HG03442 (cell line): ENCODE data around the gene POU3F3.

Experiments used
- ATAC-seq: cut with Tn5 transposase; IDR thresholded peaks from one replicate; pipeline ENCODE4 v1.9.1; 2021; ENCODE audit warnings: mild to moderate bottlenecking, moderate library complexity; ENCODE audit not compliant: unreplicated experiment

Gene POU3F3

GRCh38 chr2:104901037-104901881 is 47.3 kb downstream of the POU3F3 start:
- no peak for ATAC-seq

- ATAC-seq, result no peak
These were observed 48.4 kb downstream of the POU3F3 start for GRCh38 chr2:104902317-104902716.
